ENCODE measurements around the gene BMPER.

Gene BMPER

GRCh38 chr7:33970536-33970935 lies 65.2 kb downstream of the BMPER start:
- DNase-seq (ENCODE audit: low spot score) = peak; percentile 45

- no peak for DNase-seq (ENCODE audit: low spot score)
Measured at GRCh38 chr7:33971106-33971505, 65.8 kb downstream of the BMPER start.

- DNase-seq (ENCODE audit: low spot score) = no peak
Measured at GRCh38 chr7:33973231-33974015, 68.1 kb downstream of the BMPER start.

- DNase-seq (ENCODE audit: low spot score) = no peak
Measured at GRCh38 chr7:33979300-33979806, 74.0 kb downstream of the BMPER start.

GRCh38 chr7:33979807-33980355 lies 74.5 kb downstream of the BMPER start:
- DNase-seq (ENCODE audit: low spot score) = peak; percentile 80

GRCh38 chr7:33981226-33981625 lies 75.9 kb downstream of the BMPER start:
- no peak for DNase-seq (ENCODE audit: low spot score)

- peak; percentile 37 for DNase-seq (ENCODE audit: low spot score)
Measured at GRCh38 chr7:33981671-33982424, 76.5 kb downstream of the BMPER start.

GRCh38 chr7:33982425-33982786 lies 77.1 kb downstream of the BMPER start:
- DNase-seq (ENCODE audit: low spot score) = peak; percentile 27

GRCh38 chr7:33986451-33986850 lies 81.1 kb downstream of the BMPER start:
- DNase-seq (ENCODE audit: low spot score) = no peak

- DNase-seq (ENCODE audit: low spot score) = peak; percentile 88
Measured at GRCh38 chr7:33986951-33987947, 81.9 kb downstream of the BMPER start.

GRCh38 chr7:33996899-33997298 lies 91.6 kb downstream of the BMPER start:
- DNase-seq (ENCODE audit: low spot score) = no peak

GRCh38 chr7:33998476-33998875 lies 93.1 kb downstream of the BMPER start:
- no peak for DNase-seq (ENCODE audit: low spot score)

GRCh38 chr7:34011017-34011695 lies 105.8 kb downstream of the BMPER start:
- DNase-seq (ENCODE audit: low spot score) = no peak

GRCh38 chr7:34011696-34012095 lies 106.4 kb downstream of the BMPER start:
- peak; percentile 37 for DNase-seq (ENCODE audit: low spot score)

- DNase-seq (ENCODE audit: low spot score) = no peak
Measured at GRCh38 chr7:34013421-34013820, 108.1 kb downstream of the BMPER start.

- DNase-seq (ENCODE audit: low spot score) = no peak
Measured at GRCh38 chr7:34015651-34016050, 110.3 kb downstream of the BMPER start.

GRCh38 chr7:34016876-34017275 lies 111.5 kb downstream of the BMPER start:
- DNase-seq (ENCODE audit: low spot score) = no peak

- DNase-seq (ENCODE audit: low spot score) = no peak
Measured at GRCh38 chr7:34019301-34019790, 114.0 kb downstream of the BMPER start.

GRCh38 chr7:34022626-34023025 lies 117.3 kb downstream of the BMPER start:
- no peak for DNase-seq (ENCODE audit: low spot score)

GRCh38 chr7:34025600-34025999 lies 120.3 kb downstream of the BMPER start:
- no peak for DNase-seq (ENCODE audit: low spot score)

All from AG20443 (cell line).